Hepatocyte (in vitro differentiated cells): ENCODE data around the gene FABP2.
"Not testable (repeated sequence)": the region's sequence is repeated elsewhere in the genome, so short reads cannot be mapped to it uniquely, and the experiment has no call there.

Experiments used
- CTCF ChIP-seq: fragments of 200-600 bp; sonication (generic); IDR thresholded peaks from 2 replicates; pipeline ENCODE4 v1.5.1; 2016; ENCODE audit warnings: antibody characterized with exemption, mild to moderate bottlenecking; ENCODE audit not compliant: poor library complexity
- EZH2 ChIP-seq: fragments of 200-600 bp; sonication (generic); IDR thresholded peaks from 2 replicates; pipeline ENCODE4 v1.6.1; 2016; ENCODE audit warnings: antibody characterized with exemption, mild to moderate bottlenecking, borderline replicate concordance

GRCh38 chr4:119353364-119353763, 31.4 kb upstream of the FABP2 start:
- TF ChIP-seq CTCF, EZH2: not testable (repeated sequence)
